ENCODE measurements around the gene KCTD17.

Gene KCTD17

DNA sequence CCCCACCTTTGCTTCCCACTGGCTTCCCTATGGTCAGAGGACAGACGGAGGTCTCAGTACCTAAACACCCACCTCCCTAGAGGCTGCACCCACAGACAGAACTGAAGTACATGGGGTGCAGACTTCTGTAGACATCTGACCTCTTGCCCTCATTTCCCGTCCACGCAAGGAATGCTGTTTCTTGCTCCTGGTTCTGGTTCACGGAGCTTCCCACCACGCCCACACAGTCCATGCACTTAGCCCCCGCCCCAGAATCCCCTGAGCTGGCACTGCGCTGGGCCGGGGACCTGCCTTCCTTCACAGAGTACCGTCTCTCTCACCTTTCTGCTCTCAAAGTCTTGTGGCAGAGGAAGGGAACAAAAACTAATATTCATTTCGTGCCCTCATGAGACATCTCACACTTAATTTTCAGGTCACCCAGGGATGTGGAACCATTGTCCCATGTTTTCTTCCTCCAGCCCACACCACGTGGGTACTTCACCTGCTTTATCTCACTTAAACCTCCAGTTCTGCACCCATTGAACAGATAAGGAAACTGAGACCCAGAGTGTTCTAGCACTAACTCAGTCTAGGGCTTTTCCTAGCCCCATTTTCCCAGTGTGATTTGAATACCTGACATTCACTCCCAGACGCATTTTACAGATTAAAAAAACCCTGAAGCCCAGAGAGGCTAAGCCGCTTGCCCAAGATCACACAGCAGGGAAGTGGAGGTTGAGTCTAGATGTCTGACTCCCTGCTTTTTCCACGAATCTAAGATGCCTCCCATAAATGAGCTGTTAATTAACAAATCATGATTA lies 52.3 kb downstream of the KCTD17 start:
- no peak for DNase-seq (ENCODE audit: low read depth)

DNA sequence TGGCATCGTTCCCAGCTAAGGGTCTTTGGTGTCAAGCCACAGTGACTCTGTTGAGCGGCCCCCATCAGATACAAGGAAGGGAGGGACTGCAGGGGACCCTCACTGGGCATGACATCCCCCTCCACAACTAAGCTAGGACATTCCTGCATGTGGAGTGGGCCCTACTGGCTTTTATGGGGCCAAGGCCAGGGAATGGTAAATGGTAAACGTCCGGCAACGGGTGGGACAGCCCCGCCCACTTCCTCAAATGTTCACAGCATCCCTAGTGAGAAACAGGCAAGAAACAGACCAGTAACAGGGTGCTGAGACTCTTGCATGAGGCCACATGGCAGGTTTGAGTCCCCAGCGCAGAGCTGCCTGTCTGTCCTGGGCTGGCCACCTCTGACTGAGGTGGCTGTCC lies 53.6 kb downstream of the KCTD17 start:
- no peak for DNase-seq (ENCODE audit: low read depth)

- DNase-seq (ENCODE audit: low read depth): no peak
These were observed 54.4 kb downstream of the KCTD17 start for GRCh38 chr22:37105990-37106389.

DNA sequence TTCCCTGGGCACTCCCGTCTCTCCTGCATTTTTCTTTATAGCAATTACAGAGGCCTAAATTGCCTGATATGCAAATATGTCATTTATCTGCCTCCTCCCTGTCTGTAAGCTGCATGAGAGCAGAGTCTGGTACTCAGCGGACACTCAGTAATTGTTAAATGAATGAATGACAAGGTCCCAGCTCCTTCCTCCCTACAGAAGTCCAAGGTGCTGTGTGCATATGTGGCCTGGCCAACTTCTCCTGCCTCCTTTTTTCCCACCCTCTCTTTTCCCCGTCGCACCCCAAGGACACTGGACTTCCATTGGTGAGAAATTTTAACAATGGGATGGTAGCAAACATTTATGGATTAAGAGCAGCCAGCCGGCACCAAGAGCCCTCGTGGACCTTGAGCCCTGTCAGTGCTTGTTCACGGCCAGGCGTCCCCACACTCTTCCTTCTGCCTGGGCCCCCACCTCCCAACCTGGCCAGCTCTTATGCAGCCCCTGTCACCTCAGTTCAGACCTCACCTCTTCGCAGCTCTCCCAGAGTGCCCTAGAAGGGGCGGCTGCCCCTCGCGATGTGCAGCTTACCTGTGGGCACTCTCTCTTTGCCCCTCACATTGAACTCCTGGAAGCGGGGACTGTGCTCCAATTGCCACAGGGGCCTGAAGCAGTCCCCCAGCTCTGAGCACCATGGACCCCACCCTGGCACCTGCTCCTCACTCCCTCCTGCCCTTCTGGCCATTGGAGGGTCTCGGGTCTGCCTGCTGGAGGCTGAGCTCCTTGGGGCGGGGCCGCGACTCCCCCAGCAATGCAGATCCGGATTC lies 56.5 kb downstream of the KCTD17 start:
- DNase-seq (ENCODE audit: low read depth): no peak

DNA sequence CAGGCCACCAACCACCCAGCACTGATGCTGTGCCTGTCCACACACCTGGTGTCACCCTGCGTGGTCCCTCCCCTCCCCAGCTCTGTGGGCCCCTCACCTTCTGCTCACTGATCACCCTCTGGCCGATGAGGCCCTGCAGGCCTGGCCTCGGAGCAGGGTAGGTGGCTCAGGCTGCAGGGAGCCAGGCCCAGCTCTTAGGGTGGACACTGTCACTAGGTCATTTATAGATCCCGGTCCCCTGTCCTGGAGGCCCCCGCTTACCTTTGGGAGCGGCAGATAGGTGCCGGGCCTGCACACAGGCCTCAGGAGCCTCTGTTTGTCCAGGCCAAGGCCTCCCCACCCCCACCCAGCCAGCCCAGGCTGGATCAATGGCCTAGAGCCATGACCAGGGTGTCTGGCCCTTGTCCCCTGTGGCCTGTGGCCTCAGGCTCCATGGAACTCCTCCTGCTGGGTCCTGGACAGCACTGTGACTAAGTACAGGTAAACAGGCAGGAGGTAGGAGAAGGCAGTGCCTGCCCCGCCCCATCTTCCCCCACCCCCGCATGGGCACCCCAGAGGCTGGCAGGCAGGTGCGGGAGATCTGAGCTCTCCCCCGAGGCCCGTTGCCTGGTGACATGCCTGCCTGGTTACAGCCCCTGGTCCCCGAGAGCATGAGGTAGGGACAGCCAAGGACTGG lies 57.8 kb downstream of the KCTD17 start, which contains the start of gene TMPRSS6:
Gene TMPRSS6, minus strand, starts transcription at position 472 of the 676 bp plus-strand sequence. CDS start 6,296 bp downstream, outside the sequence.
- DNase-seq (ENCODE audit: low read depth): no peak

DNA sequence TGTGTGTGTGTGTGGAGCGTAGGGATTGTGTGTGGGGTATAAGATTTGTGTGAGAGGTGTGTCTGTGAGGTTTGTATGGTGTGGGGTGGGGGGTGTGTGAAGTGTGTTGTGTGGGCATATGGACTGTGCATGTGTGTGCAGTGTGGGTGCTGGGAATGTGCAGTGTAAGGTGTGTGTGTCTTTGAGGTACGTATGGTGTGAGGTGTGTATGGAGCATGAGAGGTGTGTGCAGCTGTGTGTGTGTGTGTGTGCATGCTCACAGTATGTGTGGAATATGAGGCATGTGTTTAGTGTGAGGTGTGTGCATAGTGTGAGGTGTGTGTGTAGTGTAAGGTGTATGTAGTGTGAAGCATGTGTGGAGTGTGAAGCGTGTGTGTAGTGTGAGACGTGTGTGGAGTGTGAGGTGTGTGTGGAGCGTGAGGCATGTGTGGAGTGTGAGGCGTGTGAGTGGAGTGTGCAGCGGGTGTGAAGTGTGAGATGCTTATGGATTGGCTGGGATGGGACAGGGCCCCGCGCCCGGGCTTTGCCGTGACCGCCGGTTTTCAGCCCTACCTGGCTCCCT lies 59.7 kb downstream of the KCTD17 start:
- DNase-seq (ENCODE audit: low read depth): no peak

- DNase-seq (ENCODE audit: low read depth): no peak
These were observed 60.7 kb downstream of the KCTD17 start for GRCh38 chr22:37112084-37112728.
